Body of pancreas (tissue), 4 donors: ENCODE measurements around the gene IFI27L2.

ENCODE experiments used
- CTCF ChIP-seq, 7 experiments: fragments of 450-650 bp in 4 of 7; fragments of 200-600 bp in 3 of 7; sonication (generic) in 3 of 7; IDR thresholded peaks; one replicate each; pipeline ENCODE4 v1.5.1; 2016 to 2019; ENCODE audit warnings: antibody characterized with exemption in 7 of 7
- POLR2A ChIP-seq, 3 donors: fragments of 450-650 bp; IDR thresholded peaks; one replicate each; pipeline ENCODE4 v1.6.1; 2016; ENCODE audit warnings: antibody characterized with exemption in 3 of 3, mild to moderate bottlenecking in 2 of 3

- TF ChIP-seq CTCF (IDR thresholded peaks at IDR 0.05) (no peak), POLR2A (IDR thresholded peaks at IDR 0.05) (no peak)
Observed at GRCh38 chr14:94142247-94142646, 12.8 kb upstream of the IFI27L2 start.
